Activated T-cell treated with anti-CD3 and anti-CD28 coated beads for 4 hours (primary cell): Measurements from ENCODE around the gene IFT20.
"Not testable (repeated sequence)": the region's sequence is repeated elsewhere in the genome, so short reads cannot be mapped to it uniquely, and the experiment has no call there.

ENCODE experiments used
- DNase-seq: peaks from one replicate; pipeline ENCODE4 v3.0.0-alpha.2; 2020

IFT20 gene

DNA sequence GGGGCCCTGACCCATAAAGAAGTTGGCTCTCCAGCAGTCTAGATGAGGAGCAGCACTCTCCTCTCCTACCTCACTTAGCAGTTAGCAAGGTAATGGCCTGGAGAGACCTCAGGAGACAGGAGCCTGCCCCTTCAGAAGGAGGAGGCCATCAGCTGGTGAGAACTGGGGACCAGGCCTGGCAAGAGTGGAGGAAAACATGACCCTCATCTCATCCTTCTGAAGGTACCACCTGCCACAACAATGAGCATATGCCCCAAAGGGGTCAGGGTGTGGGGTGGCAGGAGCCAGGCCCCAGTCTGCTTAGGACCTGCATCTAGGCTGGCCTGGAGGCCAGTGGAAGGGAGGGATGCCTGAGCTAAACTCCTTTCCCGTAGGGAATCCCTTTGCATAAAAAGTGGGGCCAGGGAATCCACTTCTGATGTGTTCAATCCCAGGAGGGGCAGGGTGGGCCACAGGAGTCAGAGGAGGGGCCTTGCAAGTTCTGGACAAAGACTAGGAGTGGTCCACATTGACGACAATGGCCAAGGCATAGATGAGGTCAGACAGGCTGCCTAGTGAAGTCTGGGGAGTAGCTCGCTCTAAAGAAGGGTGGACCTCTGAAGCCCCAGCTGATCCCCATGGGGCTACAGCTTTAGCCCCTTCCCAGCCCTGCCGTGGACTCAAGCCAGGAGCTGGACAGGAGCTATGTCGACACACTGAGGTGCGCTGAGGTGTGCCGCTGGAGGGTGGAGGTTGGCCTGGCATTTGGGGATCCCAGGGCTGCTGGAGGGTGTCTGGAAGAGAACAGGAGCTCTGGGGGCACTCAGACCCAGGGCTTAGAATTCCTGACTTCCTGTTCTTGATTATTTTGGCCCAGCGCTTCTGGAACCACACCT lies 28.7 kb upstream of the IFT20 start:
- DNase-seq = no peak

DNA sequence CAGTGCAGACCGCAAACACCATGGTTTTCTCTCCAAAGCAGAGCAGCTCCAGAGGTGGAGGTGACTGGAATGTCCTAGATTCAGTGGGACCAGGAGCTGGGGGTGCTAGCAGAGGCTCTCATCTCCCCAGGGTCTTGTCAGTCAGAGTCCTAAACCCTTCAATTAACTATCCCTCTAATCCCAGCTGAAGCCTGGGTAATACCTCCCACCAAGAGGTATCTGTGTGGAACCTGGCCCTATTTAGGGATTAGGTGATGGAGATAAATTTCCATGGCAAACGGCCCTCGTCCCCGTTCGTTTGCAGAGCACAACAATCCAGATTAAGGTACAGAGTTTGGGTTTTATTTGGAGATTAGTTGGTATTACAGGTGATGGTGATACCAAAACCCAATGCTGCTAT lies 27.9 kb upstream of the IFT20 start:
- no peak for DNase-seq

DNA sequence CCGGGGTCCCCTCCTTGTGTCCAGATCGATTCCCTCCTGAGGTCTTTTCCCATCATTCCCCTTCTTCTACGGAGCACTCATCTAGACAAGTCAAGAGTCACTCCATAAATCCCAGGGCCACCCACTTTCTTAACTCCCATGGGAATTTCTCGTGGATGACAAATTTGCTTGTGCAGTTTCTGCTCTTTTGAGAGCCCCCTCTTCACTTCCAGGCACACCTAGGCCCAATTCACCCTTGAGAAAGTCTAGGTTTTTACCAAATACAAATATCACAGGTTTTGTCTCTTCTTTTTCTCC lies 22.6 kb upstream of the IFT20 start:
- DNase-seq = no peak

DNA sequence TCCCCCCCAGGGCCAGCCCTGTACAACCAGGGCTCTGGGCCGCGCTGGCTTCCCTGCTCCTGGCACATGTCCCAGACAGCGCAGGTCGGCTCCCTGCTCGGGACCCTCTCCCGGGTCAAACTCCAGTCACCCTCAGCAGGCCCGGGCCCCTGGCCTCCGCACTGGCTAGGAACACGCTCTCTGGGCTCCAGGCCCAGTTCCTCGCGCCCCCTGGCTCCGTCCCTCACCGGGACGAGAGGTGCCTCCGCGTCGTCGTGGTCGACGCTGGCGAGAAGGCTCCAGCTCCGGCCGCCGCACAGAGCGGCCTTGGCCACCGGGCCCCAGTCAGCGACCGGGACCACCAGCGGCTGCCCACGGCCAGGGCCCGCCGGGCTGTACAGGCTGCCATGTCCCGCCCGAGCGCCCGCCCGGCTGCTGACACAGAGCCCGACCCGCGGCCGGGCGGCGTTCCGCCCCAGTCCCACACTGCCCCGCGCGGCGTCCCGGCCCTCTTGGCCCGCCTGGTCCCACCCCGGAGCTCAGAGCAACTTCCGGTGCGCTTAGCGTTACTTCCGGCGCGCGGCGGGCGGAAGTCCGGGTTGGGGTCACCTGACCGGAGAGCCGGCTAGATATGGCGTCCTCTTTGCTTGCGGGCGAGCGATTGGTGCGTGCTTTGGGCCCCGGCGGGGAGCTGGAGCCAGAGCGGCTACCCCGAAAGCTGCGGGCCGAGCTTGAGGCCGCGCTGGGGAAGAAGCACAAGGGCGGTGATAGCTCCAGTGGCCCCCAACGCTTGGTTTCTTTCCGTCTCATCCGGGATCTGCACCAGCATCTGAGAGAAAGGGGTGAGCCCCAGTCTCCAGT lies 22.0 kb upstream of the IFT20 start, which contains the start of gene POLDIP2:
POLDIP2 (minus strand) TSS at position 467 of the 840 bp plus-strand sequence; CDS start at position 388, 79 bp downstream.
- DNase-seq = peak; percentile 93

DNA sequence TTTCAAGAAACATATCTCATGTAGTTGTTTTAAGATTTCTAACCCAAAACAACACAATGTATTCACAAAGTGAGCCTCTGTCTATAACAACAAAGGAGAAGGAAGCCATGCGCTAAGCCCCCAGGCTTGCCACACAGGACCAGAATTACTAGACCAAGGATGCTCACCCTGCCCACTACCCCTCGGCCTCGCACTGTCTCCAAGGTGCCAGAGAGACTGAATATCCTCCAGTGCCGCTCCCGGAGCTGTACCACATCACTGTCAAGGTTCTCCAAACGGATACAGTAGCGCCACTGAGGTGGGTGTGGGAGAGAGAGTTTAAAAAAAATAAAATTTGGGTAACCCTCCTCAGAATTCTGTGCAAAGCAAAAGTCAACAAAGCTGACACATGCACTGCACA lies 15.0 kb upstream of the IFT20 start:
- no peak for DNase-seq

DNA sequence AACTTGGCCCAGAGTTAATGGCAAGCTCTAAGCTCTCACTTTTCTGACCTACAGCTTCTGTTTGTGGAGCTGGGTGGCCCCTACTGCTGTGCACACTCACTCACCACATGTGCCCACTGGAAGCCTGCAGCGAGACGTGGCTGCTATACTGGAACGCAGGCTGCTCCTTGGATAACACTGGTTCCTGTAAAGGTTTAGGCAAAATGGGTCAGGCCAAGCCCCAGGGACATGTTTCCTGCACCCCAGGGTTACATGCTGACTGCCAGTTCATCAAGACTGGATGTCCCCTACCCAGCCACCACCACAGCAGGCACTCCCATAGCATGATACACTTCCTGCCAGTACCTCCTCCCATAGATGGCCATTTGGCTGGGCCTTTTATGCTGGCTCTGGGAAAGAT lies 13.7 kb upstream of the IFT20 start:
- DNase-seq = no peak

DNA sequence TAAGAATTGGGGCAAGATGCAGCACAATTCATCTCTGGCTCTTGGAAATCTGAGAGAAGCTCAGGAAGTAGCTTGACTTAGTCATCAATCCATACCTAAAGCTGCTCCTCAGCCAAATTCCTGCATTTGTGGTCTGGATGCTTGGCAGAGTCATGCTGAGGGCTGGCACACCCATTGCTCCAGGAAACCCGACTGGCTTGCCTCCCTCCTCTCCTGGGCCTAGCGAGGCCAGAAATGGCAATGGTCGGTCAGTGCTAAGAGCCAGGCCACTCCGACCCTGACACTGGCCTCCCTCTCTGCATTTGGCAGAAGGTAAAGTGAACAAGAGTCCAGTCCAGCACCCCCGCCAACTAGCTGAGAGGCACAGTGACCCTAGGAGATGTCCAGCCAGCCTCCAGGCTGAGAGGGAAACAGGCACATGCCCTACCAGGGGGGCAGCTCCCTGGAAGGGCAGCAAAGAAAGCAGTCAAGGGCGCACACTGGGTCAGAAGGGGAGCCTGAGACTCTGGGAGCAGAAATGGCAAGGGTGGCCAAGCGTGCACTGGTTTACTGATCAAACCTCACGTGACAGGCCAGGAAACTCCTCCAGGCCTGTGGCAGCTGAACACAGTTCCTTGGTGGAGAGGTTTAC lies 12.1 kb upstream of the IFT20 start:
- no peak for DNase-seq

DNA sequence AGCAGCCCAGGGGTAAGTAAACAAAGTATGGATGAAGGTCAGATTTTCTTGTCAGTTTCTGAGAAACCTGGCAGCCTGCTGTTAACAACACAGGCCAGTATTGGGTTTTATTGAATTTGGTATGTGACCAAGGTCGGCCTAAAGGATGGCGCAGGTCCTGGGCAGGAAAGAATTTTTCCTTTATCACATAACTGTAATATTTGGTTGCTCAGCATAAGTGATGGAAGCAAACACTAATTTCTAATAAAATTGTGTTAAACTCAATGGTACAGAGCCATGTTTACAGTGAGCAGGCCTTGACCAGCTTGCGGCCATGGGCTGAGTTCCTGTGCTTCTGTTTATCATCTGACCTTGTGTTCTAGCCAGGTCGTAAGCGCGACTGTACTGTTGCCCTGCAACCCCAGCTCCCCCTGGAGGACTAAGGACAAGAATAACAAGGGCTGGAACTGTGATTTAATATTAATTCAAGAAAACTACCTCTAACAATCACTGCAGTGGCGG lies 11.5 kb upstream of the IFT20 start:
- DNase-seq = no peak

DNA sequence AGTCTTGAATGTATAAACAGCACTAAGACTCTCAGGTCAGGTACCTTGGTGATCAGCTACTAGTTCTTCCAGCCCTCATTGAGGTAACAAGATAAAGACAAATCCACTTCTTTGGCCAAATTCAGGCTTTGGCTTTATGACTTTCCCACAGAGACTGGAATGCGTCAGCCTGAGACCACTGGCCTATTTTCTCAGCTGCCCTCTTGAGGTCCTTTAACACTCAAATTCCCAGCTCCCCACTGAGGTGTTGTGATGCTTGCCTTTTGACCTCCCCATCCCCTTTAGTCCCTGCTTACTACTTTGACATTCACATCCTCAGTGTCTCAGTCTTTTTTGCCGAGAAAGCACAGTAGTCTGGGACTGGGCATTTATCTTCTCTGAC lies 10.9 kb upstream of the IFT20 start:
- DNase-seq = no peak

DNA sequence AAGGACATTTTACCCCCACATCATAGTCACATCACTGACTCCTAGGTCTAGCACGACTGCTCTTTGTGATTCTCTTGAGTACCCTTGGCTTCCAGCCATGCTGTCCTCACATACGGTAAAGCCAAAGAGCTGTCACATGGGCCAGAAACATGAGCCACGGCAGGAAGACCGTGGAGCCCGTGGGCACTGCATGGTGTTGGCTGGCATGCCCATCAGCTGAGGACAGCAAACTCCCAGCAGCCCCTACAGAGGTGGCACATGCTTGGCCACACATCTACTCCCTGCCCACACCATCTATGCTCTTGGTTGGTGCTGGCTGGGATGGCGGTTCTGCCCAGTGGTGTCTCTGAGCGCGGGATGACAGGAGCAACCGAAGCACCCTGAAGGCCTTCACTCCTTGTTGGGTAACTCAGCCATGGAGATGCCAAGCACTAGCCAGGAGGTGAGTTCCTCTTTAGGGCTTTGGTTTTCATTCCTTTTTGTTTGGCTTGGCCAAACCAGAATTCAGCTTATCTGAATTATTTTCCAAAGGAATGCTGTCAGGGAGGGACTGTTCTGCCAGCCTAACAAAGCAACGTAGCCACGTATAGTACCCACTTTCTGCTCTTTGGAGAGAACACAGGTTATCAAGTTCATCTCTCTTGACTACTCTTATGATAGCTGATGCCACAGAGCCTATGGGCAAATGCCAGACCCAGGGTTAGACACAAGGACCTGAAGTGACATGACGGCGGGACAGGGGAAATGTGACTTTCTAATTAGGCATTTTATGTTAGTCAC lies 10.3 kb upstream of the IFT20 start:
- no peak for DNase-seq

DNA sequence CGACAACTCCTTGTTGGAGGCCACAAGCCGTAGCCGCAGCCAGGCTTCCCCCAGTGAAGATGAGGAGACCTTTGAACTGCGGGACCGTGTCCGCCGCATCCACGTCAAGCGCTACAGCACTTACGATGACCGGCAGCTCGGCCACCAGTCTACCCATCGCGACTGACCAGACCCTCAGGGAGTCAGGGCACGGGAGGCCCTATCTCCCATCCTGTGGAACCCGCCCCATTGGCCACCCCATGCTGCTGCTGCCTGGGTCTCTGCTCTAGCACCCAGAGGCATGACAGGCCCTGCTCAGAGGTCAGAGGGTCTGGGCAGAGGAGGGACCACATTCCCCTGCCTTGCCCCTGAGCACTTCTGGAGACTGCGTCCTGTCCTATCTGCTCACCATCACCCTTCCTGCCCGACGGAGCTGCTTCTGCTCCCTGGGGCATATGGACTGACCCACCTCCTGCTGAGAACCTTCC lies 9.2 kb upstream of the IFT20 start:
- no peak for DNase-seq

DNA sequence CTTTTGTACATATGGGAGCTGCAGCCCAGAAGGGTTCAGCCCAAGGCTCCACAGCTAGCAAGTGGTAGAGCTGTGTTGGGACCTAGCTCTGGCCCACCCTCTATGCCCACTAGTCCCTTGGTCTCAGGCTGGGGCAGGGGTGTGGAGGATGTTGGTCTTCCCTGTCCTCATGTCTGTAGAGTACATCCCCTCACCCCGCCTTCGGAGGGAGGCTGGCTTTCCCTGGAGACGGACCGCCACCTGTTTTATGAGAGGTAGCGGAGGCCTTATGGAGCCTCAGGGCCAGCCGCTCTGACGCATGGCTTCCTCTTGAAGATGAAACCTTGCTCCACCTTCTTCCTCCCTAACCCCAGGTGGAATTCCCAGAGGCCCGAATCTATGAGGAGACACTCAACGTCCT lies 8.7 kb upstream of the IFT20 start:
- no peak for DNase-seq

DNA sequence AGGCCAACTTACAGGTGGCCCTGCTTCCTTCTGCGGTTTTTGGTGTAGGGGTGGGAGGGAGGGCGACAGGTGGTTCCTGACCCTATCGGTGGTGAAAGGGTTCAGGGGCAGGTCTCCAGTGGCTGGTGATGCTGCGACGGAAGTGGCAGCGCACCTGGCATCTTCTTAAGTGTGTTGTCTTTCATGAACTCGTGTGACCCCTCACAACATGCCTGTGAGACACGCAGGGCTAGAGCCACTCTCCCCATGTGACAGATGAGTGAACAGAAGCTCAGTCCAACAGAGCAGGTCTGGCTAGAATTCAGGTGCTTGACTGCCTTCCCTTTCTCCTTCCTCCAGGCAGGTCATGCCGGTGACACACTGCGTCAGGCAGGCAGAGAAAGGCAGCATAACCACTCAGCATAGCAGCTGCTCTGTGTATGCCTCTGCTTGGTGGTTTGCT lies 8.2 kb upstream of the IFT20 start:
- DNase-seq = no peak

DNA sequence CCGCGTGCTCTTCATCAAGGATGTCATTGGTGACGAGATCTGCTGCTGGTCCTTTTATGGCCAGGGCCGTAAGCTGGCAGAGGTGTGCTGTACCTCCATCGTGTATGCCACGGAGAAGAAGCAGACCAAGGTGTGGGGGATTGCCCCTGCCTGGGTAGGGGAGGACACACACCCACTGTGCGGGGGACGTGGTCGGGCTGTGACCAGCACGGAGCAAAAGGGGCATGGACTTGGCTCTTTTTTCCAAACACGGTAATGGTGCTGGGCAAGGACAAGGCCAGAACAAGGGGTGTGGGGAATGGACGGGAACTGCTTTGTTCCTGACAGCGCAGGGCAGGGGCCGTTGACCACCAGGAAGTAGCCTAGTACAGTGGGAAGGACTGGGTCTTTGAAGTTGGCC lies 7.0 kb upstream of the IFT20 start:
- no peak for DNase-seq

DNA sequence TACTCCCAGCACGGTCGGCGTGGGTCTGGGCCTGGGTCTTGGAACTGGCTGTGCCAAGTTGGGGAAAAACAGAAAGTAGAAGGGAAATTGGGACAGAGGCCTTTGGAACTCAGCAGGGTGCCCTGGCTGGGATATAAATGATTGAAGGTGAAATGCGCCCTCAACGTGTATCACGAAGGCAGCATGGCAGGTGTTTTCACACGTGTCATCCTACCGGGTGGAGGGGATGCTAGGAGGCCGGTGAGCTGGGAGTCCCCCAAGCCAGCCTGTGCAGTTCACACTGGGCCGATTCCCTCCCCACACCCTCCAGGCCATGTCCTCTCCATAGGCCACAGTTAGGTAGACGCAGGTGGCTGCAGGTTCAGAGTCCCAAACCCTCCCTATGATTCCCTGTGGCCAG lies 6.2 kb upstream of the IFT20 start:
- no peak for DNase-seq

DNA sequence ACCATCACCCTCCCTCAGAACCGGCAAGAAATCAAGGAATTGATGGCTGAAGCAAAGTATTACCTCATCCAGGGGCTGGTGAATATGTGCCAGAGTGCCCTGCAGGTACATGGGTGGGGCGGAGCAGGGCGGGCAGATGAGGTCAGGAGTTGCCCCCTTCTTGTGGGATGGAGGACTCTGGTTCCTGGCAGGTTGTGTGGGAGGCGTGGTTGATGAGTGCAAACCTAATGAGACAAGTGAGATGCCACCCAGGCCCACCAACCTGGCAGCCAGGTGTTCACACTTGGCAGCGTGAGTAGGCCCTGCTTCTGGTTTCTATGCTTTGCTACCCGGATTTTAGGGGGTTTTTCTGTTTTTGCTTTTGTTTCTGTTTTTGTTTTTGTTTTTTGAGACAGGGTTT lies 5.1 kb upstream of the IFT20 start:
- no peak for DNase-seq

DNA sequence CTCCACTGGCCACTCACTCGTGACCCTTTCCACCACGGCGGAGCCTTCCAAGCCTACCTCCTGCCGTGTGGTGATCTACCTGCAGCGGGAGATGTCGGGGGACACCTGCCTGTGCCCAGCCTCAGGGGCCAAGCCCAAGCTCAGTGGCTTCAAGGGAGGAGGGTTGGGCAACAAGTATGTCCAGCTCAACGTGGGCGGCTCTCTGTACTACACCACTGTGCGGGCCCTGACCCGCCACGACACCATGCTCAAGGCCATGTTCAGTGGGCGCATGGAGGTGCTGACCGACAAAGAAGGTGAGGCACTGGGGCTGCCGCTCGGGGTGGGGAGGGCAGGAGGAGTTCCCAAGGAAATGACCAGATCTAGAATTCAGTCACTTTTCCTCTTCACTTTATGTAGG lies 4.2 kb upstream of the IFT20 start:
- no peak for DNase-seq

DNA sequence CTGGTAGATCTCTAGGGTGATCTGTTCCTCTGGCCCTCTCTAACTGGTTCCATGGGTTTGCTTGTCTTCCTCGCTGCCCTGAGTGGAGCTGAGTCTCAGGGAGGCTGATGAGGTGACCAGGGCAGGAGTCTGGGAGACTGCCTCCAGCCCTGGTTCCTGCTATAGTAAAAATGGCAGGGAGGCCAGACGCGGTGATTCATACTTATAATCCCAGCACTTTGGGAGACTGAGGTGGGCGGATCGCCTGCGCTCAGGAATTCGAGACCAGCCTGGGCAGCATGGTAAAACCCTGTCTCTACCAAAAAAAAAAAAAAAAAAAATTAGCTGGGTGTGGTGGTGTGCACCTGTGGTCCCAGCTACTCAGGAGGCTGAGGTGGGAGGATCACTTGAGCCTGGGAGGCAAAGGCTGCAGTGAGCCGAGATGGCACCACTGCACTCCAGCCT lies 3.5 kb upstream of the IFT20 start:
- not testable (repeated sequence) for DNase-seq

DNA sequence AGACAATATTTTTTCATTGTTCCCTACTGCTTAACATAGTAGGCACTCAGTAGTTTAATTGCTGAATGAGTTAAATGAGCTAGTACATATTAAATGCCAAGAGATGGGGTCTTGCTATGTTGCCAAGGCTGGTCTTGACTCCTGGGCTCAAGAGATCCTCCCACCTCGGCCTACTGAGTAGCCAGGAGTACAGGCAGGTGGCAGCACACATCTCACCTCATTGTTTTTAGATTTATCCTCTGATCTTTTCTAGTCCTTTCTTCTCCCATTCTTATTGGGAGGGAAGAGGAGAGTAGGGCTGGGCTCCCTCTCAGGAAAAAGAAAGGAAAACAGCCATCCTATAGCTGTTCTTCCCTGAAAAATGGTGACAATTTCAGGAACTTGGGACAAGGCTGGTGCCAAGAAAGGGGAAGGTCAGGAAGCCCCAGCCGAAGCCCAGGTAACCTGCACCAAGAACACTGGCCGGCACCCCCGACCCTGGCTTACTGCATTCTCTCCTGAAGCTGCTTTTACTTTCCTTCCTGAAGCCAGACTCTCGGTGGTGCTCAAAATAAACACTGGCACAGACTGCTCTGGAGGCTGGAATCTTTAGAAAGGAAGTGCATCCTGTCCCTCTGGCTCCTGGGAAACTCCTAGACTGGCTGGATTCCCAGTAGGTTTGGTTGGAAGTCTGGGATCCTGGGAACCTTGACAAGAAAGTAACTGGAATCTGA lies 2.9 kb upstream of the IFT20 start:
- DNase-seq = no peak

DNA sequence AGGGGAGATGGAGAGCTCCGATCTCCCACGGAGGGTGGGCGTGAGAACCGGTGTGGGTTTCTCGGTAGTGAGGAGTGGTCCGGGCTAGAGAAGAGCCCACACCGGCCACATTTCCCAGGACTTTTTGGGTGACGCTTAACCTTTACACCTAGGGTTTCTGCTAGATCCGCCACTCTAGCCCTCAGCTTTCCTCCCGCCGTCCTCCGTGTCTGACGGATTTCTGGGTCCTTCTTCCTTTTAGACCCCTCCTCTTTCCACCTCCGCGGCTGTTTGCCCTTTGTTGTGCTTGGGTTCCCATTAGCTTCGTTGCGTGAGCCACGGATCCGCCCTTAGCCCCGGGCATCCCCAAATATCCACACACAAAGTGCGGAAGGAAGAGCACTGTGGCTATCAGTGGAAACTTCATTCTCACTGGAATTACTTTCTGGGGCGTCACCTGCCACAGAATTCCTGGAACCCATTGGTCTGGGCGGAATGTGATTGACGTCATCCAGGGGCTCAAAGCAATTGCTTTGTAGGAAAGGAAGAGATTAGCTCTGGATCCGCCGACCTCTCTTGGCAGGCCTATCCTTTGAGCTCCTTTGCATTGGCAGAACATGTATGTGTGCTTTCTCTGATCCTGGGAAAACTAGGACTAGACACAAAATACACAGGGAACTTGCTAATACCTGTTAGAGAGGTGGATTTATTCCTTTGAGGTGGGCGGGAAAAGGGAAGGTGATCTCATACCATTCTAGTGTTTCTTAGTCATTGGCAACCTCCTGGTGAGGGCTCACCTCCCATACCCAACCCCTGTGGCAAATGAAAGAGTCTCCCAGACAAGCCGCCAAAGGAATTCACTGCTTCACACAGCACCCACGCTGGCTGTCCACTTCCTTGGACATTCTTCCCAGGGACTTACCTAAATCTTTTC lies 943 bp upstream of the IFT20 start:
- no peak for DNase-seq
